Right atrium auricular region (tissue), 2 donors: ENCODE results near the gene TOM1L1. TPM values are rescaled to one million over a fixed set of nuclear protein-coding genes. Genes with fewer than 3 reads are reported as not detected.
"Not testable (repeated sequence)": the region's sequence is repeated elsewhere in the genome, so short reads cannot be mapped to it uniquely, and the experiment has no call there.

Experiments used
- DNase-seq: peaks from one replicate; pipeline ENCODE4 v3.0.0-alpha.2; 2019; ENCODE audit warnings: low spot score
- H3K27ac ChIP-seq, 2 donors: fragments of 200-600 bp; sonication (generic); 1 replicate in 1 of 2; 2 replicates in 1 of 2; pipeline ENCODE4 v1.5.1; 2016 to 2019
- H3K27me3 ChIP-seq, 2 donors: fragments of 200-600 bp; sonication (generic); one replicate each; pipeline versions ENCODE4 v1.5.1 to v1.6.0; 2017 to 2019
- H3K36me3 ChIP-seq: fragments of 200-600 bp; sonication (generic); one replicate; pipeline ENCODE4 v1.5.1; 2016
- H3K4me1 ChIP-seq, 2 donors: fragments of 200-600 bp; sonication (generic); one replicate each; pipeline versions ENCODE4 v1.5.1 to v1.6.0; 2017 to 2019
- H3K4me3 ChIP-seq, 2 donors: fragments of 200-600 bp; sonication (generic); 1 replicate in 1 of 2; 2 replicates in 1 of 2; pipeline ENCODE4 v1.5.1; 2017 to 2019; ENCODE audit warnings: mild to moderate bottlenecking in 1 of 2, moderate library complexity in 1 of 2
- H3K9me3 ChIP-seq, 2 donors: fragments of 200-600 bp; sonication (generic); one replicate each; pipeline ENCODE4 v1.5.1; 2019
- total RNA-seq, 2 donors: library from RNA; depleted of rRNA; stranded (reverse); fragments of >200 nt; gene quantifications; one replicate each; pipeline ENCODE4 v1.1.0, GENCODE V29; 2016
- TF ChIP-seq, protein P1 (sequence below), 2 donors: fragments of 200-600 bp; sonication (generic); IDR thresholded peaks; one replicate each; pipeline ENCODE4 v1.5.1; 2019; ENCODE audit warnings: antibody characterized with exemption in 2 of 2

TOM1L1 gene
- total RNA-seq, 2 donors from 2014 or later = 16.0 to 18.2 TPM

DNA sequence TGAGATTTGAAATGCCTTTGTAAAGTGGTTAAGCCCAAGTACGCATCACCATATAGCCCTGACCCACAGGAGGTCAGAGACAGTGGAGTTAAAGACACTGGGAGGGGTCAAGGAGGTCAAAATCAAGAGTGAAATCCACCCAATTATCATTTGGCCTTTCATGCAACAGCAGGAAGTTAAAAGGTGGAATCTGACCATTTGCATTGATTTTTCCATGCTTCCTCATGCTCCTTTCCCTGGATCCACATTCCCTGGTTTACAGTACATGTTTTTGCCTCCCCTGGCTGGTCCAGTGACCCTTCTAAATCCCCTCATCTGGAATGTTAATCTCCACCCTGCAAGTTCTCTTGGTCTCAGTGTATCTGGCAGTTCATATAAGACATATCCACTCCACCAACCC is 36.6 kb upstream of the TOM1L1 start:
- Histone ChIP-seq H3K4me3 (no peak overlapping the region), H3K27ac (no peak overlapping the region), H3K27me3 (no peaks in the 10 kb centered on the region), H3K9me3 (no peaks in the 10 kb centered on the region), H3K36me3 (no peaks in the 10 kb centered on the region), H3K4me1 (no peaks in the 10 kb centered on the region)
- no peak for DNase-seq
- TF ChIP-seq, protein P1, sequence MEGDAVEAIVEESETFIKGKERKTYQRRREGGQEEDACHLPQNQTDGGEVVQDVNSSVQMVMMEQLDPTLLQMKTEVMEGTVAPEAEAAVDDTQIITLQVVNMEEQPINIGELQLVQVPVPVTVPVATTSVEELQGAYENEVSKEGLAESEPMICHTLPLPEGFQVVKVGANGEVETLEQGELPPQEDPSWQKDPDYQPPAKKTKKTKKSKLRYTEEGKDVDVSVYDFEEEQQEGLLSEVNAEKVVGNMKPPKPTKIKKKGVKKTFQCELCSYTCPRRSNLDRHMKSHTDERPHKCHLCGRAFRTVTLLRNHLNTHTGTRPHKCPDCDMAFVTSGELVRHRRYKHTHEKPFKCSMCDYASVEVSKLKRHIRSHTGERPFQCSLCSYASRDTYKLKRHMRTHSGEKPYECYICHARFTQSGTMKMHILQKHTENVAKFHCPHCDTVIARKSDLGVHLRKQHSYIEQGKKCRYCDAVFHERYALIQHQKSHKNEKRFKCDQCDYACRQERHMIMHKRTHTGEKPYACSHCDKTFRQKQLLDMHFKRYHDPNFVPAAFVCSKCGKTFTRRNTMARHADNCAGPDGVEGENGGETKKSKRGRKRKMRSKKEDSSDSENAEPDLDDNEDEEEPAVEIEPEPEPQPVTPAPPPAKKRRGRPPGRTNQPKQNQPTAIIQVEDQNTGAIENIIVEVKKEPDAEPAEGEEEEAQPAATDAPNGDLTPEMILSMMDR (IDR thresholded peaks at IDR 0.05) = no peak

DNA sequence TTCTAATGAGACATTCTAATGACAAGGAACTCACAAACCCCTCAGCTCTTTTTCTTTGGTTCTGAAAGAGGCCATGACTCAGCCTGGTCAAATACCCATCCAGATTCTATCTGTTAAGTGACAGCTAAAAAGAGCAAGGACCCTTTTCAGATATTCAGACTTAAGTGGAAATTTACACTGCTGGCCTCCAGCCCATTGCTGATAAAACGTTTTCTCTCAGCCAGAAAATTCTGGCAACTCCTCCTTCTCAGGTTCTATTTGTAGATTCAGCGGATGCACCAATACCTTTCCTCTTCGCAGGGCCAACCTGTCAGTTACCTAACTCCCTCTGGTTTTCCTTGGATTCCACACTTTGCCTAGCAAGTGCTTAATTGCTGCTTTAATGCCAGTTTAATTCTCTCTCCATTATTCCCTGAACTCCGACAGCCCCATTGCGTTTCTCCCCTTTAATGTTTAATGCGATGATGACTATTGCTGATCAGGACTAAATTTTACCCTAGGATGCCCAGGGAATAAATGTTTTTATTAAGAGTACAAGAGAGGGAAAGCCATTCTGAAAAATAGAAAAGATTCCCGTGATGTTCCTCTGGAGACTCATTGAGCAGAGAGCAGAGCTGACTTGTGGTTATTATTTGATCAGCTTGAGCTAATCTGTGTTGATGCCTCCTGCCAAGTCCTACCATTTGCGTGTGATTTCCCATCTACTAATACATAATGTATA is 35.9 kb upstream of the TOM1L1 start:
- TF ChIP-seq, protein P1 (IDR thresholded peaks at IDR 0.05) = no peak
- Histone ChIP-seq H3K36me3 (no peaks in the 10 kb centered on the region), H3K27ac (no peak overlapping the region), H3K27me3 (no peaks in the 10 kb centered on the region), H3K9me3 (no peaks in the 10 kb centered on the region), H3K4me3 (no peak overlapping the region), H3K4me1 (no peaks in the 10 kb centered on the region)
- DNase-seq = no peak

DNA sequence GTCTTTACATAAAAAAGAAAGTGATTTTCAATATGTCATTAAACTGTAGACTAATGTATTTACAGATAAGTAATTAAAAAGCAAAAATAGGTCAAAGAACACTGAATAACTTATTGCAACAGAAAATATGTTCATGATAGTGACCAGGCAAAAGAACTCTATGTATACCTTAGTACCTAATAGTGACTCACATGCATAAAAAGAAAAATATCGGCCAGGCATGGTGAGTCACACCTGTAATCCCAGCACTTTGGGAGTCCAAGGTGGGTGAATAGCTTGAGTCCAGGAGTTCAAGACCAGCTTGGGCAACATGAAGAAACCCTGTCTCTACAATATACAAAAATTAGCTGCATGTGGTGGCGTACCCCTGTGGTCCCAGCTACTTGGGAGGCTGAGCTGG is 33.0 kb upstream of the TOM1L1 start:
- Histone ChIP-seq H3K9me3 (no peaks in the 10 kb centered on the region), H3K4me3 (no peak overlapping the region), H3K36me3 (no peaks in the 10 kb centered on the region), H3K4me1 (no peaks in the 10 kb centered on the region), H3K27me3 (no peaks in the 10 kb centered on the region), H3K27ac (no peak overlapping the region)
- DNase-seq = no peak
- TF ChIP-seq, protein P1 (IDR thresholded peaks at IDR 0.05) = no peak

DNA sequence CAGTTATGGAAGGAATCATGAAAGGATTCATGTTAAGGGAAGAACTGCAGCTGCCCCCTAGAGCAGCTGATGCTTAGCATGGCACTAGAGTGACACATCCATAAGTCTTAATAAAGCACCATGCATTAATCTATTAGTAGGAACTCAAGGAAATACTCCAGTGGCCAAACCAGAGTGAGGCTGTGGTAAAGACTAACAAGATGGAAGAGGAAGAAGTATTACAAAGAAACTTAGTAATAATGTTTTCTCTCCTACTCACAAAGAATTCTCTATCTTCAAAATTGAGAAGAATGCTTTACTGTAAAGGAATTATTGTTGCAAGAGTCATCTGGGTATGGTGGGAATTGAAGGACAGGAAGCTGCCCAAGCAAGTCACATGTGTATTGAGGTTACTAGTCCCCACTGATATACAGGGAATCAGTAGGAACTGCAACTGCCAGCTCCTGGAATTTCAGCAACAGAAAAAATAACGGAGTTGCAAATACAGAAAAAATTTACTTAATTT is 29.9 kb upstream of the TOM1L1 start:
- no peak for DNase-seq
- Histone ChIP-seq H3K9me3 (no peaks in the 10 kb centered on the region), H3K4me1 (no peaks in the 10 kb centered on the region), H3K27ac (no peak overlapping the region), H3K4me3 (no peak overlapping the region), H3K36me3 (no peaks in the 10 kb centered on the region), H3K27me3 (no peaks in the 10 kb centered on the region)
- TF ChIP-seq, protein P1 (IDR thresholded peaks at IDR 0.05) = no peak

DNA sequence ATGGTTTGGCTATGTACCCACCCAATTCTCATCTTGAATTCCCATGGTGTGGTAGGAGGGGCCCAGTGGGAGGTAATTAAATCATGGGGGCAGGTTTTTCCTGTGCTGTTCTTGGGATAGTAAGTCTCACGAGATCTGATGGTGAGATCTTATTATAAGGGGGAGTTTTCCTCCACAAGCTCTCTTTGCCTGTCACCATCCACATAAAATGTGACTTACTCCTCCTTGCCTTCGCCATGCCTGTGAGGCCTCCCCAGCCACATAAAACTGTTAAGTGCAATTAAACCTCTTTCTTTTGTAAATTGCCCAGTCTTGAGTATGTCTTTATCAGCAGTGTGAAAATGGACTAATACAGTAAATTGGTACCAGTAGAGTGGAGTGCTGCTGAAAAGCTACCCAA is 24.7 kb upstream of the TOM1L1 start:
- not testable (repeated sequence) for H3K4me3 ChIP-seq

DNA sequence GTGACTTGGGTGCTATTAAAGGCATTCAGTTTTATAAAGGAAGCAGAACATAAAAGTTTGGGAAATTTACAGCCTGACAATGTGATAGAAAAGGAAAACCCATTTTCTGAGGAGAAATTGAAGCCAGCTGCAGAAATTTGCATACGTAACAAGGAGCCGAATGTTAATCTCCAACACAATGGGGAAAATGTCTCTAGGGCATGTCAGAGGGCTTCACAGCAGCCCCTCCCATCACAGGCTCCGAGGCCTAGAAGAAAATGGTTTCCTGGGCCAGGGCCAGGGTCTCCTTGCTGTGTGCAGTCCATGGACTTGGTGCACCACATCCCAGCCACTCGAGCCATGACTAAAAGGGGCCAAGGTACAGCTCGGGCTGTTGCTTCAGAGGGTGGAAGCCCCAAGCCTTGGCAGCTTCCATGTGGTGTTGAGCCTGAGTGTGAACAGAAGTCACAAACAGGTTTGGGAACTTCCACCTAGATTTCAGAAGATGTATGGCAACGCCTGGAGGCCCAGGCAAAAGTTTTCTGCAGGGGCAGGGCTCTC is 23.9 kb upstream of the TOM1L1 start:
- TF ChIP-seq, protein P1 (IDR thresholded peaks at IDR 0.05) = no peak

More for the DNA sequence above, 24.7 kb upstream of the TOM1L1 start:
- not testable (repeated sequence) for H3K27me3 ChIP-seq, DNase-seq, H3K36me3 ChIP-seq, H3K9me3 ChIP-seq, H3K4me1 ChIP-seq, H3K27ac ChIP-seq

More for the DNA sequence above, 23.9 kb upstream of the TOM1L1 start:
- Histone ChIP-seq H3K9me3 (no peaks in the 10 kb centered on the region), H3K36me3 (no peaks in the 10 kb centered on the region), H3K4me1 (no peaks in the 10 kb centered on the region), H3K27me3 (no peaks in the 10 kb centered on the region), H3K4me3 (no peak overlapping the region), H3K27ac (no peak overlapping the region)
- DNase-seq = no peak
